ENCODE measurements around the gene IFITM2.
"Not testable (repeated sequence)": the region's sequence is repeated elsewhere in the genome, so short reads cannot be mapped to it uniquely, and the experiment has no call there.

Gene IFITM2

DNA sequence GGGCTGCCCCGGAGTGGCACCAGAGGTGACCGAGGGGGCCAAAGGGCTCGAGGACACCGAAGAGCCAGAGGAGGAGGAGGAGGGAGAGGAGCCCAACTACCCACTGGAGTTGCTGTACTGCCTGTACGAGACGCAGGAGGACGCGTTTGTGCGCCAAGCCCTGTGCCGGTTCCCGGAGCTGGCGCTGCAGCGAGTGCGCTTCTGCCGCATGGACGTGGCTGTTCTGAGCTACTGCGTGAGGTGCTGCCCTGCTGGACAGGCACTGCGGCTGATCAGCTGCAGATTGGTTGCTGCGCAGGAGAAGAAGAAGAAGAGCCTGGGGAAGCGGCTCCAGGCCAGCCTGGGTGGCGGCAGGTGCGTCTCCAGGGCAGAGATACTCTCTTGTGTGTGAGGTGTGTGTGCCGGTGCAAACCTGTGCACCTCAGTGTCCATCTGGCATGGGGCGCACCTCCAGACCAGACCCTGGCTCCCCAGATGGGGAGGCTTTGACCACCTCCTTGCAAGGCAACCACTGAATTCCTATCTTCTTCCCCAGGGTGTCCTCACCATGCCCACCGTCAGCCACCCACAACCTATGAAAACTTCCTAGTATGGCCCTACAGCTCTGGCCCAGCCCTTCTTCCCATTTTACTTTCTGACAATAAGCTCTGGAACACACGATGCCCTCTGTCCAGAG lies 26.0 kb upstream of the IFITM2 start:
- no peak for DNase-seq (ENCODE audit: low read depth in 1 of 2, low spot score in 1 of 2)

- no peak for DNase-seq (ENCODE audit: low read depth in 1 of 2, low spot score in 1 of 2)
Measured at GRCh38 chr11:282171-282570, 25.4 kb upstream of the IFITM2 start.

DNA sequence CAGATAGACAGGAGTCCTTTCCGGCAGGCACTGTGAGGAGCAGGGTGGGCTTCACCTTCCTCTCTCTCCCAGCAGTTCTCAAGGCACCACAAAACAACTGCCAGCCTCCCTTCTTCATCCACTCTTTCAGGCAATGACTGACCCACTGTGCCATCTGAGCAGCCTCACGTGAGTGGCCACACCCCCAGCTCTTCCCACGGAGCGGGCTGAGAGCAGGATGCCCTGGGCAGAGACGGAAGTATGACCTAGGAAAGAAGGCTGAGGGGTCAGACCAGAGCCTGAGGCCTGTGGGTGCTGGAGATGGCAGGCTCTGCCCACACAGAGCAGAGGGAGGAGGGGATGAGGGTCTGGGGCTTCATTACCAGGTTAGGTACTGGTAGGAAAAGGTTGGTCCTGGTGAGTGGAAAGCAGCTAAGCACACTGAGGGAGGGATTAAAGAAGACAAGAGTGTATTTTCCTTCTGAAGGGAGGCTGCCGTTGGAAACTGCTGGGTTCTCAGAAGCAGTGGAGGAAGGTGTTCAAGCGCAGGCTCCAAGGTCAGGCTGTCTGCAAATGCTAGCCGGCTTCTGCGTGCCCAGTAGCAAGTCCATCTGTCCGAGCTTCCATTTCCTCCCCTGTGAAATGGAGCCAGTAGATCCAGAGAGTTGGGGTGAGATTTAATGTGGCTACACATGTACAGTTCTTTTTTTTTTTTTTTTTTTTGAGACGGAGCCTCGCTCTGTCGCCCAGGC lies 24.8 kb upstream of the IFITM2 start:
- no peak for DNase-seq (ENCODE audit: low read depth in 1 of 2, low spot score in 1 of 2)

GRCh38 chr11:283405-284104 lies 24.1 kb upstream of the IFITM2 start:
- DNase-seq (ENCODE audit: low read depth in 1 of 2, low spot score in 1 of 2), result no peak

DNA sequence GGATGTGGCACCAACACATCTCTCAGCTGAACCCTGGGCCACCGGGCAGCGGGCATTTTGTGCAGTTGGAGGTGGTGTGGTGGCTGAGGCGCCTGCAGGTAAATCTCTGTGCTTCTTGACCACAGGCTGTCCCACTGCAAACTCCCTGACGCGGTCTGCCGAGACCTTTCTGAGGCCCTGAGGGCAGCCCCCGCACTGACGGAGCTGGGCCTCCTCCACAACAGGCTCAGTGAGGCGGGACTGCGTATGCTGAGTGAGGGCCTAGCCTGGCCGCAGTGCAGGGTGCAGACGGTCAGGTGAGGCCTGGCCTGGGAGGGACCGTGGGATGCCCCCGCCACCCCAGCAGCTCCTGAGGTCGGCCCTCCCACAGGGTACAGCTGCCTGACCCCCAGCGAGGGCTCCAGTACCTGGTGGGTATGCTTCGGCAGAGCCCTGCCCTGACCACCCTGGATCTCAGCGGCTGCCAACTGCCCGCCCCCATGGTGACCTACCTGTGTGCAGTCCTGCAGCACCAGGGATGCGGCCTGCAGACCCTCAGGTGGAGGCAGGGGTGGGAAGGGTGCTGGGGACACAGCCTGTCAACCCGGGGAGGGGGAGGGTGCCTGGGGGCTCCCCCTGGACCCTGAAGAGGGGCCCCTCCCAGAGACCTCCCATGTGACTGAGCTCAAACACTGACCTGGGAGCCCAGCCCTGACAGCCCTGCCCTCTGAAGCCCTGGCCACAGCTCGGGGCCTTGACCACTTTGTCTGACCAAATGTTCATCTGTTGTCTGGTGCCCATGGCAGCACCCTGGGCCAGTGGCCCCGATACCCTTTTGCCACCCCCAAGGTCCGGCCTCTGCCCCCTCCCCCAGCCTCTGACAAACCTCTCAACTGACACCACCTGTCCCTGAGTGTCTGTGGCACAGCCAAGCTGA lies 23.3 kb upstream of the IFITM2 start:
- no peak for DNase-seq (ENCODE audit: low read depth in 1 of 2, low spot score in 1 of 2)

- no peak for DNase-seq (ENCODE audit: low read depth in 1 of 2, low spot score in 1 of 2)
Measured at GRCh38 chr11:285021-285893, 22.4 kb upstream of the IFITM2 start.

- DNase-seq (ENCODE audit: low read depth in 1 of 2, low spot score in 1 of 2), result no peak
Measured at GRCh38 chr11:285894-286220, 21.8 kb upstream of the IFITM2 start.

- not testable (repeated sequence) for DNase-seq (ENCODE audit: low read depth in 1 of 2, low spot score in 1 of 2)
Measured at GRCh38 chr11:286977-287820, 20.4 kb upstream of the IFITM2 start.

- DNase-seq (ENCODE audit: low read depth in 1 of 2, low spot score in 1 of 2), result no peak
Measured at GRCh38 chr11:287821-288477, 19.7 kb upstream of the IFITM2 start.

DNA sequence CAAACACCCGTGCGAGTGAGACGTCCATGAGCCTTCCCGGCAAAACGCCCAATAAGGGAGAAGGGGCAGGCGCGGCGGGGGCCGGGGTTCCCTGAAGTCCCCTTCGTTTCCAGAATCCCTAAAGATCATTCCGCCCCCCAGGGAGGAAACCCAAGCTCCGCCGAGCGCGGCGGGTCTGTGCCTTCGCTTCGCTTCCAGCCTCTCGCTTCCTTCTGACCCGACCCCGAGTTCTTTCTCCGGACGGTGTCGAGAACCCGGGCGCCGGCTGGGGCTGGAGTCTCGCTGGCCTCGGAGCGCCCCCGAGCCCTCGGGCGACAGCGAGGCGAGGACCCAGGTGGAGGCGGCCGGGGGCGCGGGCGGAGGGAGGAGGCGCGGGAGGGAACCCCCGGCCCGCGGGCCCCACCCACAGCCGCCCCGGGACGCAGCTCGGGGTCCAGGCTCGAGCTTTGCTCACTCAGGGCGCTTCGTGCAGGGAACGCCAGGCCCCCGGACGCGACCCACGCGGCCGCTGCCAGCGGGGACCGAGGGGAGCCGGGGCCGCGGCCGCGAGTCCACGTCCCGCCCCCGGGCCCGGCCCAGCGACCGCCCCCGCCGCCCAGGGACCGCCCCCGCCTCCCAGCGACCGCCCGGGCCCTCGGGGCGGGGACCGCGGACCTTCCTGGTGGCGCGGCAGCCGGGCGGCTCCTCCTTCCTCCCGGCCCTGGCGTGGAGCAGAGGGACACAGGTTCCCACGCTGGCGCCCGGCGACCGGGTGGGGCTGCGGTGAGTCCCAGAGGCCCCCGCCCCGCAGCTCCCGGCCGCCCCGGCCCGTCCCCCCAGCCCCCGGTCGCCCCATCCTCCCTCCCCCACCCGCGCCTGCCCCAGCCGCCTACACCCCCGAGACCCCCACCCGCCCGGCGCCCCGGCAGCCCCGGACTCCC lies 18.9 kb upstream of the IFITM2 start, which contains the start of gene PGGHG:
Gene PGGHG, plus strand, starts transcription at position 649 of the 920 bp plus-strand sequence. CDS start 691 bp downstream, outside the sequence.
- no peak for DNase-seq (ENCODE audit: low read depth in 1 of 2, low spot score in 1 of 2)

DNA sequence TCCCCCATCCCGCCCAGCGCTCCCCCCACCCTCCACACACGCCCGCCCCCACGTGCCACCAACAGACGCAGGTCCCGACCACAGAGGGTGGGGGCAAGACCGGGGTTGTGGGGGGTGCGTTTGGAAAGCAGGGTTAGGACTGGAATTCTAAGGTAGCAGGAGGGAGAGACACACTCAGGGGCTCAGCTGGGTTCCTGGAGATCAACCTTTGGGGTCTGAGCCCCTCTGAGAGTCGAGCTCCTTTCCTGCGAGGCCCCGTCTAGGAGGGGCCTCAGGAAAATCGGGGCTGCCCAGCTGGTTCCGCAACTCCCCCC lies 18.3 kb upstream of the IFITM2 start:
- no peak for DNase-seq (ENCODE audit: low read depth in 1 of 2, low spot score in 1 of 2)

GRCh38 chr11:289712-290620 lies 17.6 kb upstream of the IFITM2 start:
- no peak for DNase-seq (ENCODE audit: low read depth in 1 of 2, low spot score in 1 of 2)

- DNase-seq (ENCODE audit: low read depth in 1 of 2, low spot score in 1 of 2), result no peak
Measured at GRCh38 chr11:290621-291231, 16.9 kb upstream of the IFITM2 start.

GRCh38 chr11:291281-292210 lies 16.1 kb upstream of the IFITM2 start:
- no peak for DNase-seq (ENCODE audit: low read depth in 1 of 2, low spot score in 1 of 2)

Data from activated CD4-positive, alpha-beta T cell treated with anti-CD3 and anti-CD28 coated beads, Interleukin-2, amount 50 U/mL, for 24 hours (primary cell).